ENCODE results near the gene ATP6V0A1.

- TF ChIP-seq CTCF (IDR thresholded peaks at IDR 0.05) (no peak), FOXK1 (CRISPR knock-in tag; IDR thresholded peaks at IDR 0.05) (no peak), GTF2I (CRISPR knock-in tag; conservative IDR thresholded peaks at IDR 0.05) (no peak), MYBL2 (CRISPR knock-in tag; IDR thresholded peaks at IDR 0.05) (no peak), ZBTB21 (CRISPR knock-in tag; IDR thresholded peaks at IDR 0.05; ENCODE audit: borderline replicate concordance) (no peak), MAX (CRISPR knock-in tag; IDR thresholded peaks at IDR 0.05) (no peak), CREB1 (CRISPR knock-in tag; IDR thresholded peaks at IDR 0.05) (no peak)
These were observed 101.6 kb downstream of the ATP6V0A1 start for GRCh38 chr17:42560246-42560645.
